Measurements from ENCODE around the gene CATSPERE.

- TF ChIP-seq CTCF (conservative IDR thresholded peaks at IDR 0.05), result no peak
- TF ChIP-seq EZH2 (IDR thresholded peaks at IDR 0.05; ENCODE audit: low read depth), result no peak
These were observed 144.8 kb downstream of the CATSPERE start for GRCh38 chr1:244605835-244606370.
